Measurements from ENCODE around the gene ASCC3.

Gene ASCC3

DNA sequence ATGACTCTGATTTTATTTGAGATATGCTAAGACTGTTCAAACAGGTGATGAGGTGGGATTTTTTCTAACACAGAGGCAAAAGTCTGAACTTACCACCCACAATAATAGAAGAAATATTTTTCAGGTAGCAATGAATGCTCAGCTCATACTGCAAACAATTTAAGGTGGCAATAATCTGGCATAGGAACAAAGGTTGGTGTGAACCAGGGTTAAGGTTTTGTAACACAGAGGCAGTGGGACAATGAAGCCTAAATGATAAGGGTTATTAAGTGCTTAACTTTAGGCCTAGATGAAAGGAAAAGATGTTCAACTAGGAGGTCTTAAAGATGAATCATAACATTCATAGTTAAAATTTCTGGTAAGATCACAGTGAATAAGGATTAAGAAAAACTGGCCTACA, 4.9 kb downstream of the ASCC3 start:
- TF ChIP-seq CTCF (IDR thresholded peaks at IDR 0.05; ENCODE audit: insufficient read depth, low read depth, low read length, missing control alignments): no peak
- no peak for DNase-seq (ENCODE audit: low read depth)
- H3K4me3 ChIP-seq (ENCODE audit: low read depth, low read length): no peak overlapping the region

DNA sequence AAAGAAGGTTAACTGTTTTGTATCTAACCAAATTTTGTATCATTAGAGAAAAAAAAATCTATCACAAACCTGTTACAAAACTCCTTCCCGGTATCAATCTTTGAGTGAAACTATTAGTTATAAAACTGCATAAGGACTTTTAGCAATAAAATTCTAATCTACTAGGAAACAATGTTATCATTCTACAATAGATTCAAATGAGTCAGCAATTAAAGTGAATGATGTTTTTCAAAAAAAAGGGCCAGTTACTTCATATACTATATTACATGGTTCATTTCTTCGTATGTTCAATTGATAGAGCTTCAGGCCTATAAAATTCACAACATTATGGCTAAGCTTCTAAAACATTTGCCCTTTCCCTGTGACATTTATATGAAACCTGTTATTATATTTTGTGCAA, 15.6 kb downstream of the ASCC3 start:
- no peak overlapping the region for H3K4me3 ChIP-seq (ENCODE audit: low read depth, low read length)

DNA sequence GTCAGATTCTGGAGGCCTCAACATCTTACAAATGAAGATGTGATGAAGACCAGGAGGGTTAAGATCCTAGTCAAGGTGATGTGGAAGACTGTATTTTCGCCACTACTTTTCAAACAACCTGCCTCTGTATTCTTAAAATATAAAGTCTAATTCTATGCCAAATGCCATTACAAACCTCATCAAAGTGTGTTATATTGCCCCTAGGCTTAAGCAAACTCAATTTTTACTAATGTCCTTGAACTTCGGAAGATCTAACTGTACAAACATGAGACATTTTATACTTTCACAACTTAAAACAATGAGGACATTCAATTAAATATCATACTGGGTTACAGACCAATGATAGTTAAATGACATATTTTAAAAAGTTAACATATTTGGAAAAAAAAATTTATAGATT, 19.1 kb downstream of the ASCC3 start:
- DNase-seq (ENCODE audit: low read depth): no peak
- H3K4me3 ChIP-seq (ENCODE audit: low read depth, low read length): no peak overlapping the region
- TF ChIP-seq CTCF (IDR thresholded peaks at IDR 0.05; ENCODE audit: insufficient read depth, low read depth, low read length, missing control alignments): no peak

More for the DNA sequence above, 15.6 kb downstream of the ASCC3 start:
- DNase-seq (ENCODE audit: low read depth): no peak
- no peak for TF ChIP-seq CTCF (IDR thresholded peaks at IDR 0.05; ENCODE audit: insufficient read depth, low read depth, low read length, missing control alignments)

GRCh38 chr6:100856146-100856545, 25.0 kb downstream of the ASCC3 start:
- H3K4me3 ChIP-seq (ENCODE audit: low read depth, low read length): no peak overlapping the region
- TF ChIP-seq CTCF (IDR thresholded peaks at IDR 0.05; ENCODE audit: insufficient read depth, low read depth, low read length, missing control alignments): no peak
- DNase-seq (ENCODE audit: low read depth): no peak

DNA sequence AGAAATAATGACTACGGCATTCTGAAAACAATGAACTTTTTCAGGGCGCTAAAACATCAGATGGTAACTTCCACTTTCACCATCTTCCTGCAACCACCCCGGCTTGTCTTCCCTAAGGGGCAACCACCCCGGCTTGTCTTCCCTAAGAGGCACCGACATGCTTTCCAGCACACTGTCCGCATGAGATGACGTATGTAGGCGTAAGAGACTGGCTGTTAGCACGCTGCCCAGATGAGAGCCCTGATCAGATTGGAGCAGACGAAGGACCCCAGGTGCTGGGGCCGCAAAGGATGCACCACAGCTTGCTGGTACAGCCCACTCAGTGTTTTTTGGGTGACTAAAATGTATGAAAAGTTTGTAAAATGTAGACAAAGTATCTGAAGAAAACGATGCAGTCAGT, 29.3 kb downstream of the ASCC3 start:
- DNase-seq (ENCODE audit: low read depth): no peak

DNA sequence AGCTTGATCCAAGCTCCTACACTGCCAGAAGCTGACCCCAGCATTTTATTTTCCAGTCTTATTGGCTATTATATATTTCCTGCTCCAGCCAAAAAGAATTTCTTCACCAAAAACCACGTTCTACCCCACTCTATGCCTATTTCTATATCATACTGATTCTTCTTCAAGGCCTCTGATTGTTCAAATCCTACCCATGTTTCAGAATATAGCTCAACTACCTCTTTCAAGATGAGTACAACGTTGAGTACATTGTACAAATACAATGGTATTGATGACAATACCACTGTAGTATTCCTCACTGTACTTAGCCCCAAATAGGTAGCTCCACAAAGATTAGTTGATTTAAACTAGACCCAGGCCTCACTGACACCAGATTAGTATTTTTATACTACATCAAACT, 31.0 kb downstream of the ASCC3 start:
- H3K4me3 ChIP-seq (ENCODE audit: low read depth, low read length): no peak overlapping the region
- TF ChIP-seq CTCF (IDR thresholded peaks at IDR 0.05; ENCODE audit: insufficient read depth, low read depth, low read length, missing control alignments): no peak
- no peak for DNase-seq (ENCODE audit: low read depth)

More for the DNA sequence above, 29.3 kb downstream of the ASCC3 start:
- H3K4me3 ChIP-seq (ENCODE audit: low read depth, low read length): no peak overlapping the region
- TF ChIP-seq CTCF (IDR thresholded peaks at IDR 0.05; ENCODE audit: insufficient read depth, low read depth, low read length, missing control alignments): no peak

DNA sequence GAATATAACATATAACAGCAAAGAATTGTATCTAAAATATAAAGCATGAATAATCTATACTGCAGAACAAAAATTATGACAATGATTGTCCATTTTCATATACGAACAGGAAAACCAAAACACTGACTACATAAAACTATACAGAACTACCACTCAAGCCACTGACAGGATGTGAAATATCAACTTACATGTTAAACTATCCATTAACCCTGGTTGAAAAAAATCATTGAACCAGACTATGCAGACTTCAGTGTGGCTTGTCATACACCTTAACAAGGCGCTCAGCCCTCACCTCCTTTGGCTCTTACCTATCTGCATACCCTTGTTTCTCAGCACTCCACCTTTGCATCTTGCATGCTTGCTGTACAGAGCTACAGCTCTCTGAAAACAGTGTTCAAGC, 34.9 kb downstream of the ASCC3 start:
- TF ChIP-seq CTCF (IDR thresholded peaks at IDR 0.05; ENCODE audit: insufficient read depth, low read depth, low read length, missing control alignments): no peak
- no peak for DNase-seq (ENCODE audit: low read depth)
- H3K4me3 ChIP-seq (ENCODE audit: low read depth, low read length): no peak overlapping the region
